GM12801 (cell line): Measurements from ENCODE around the gene TSTD2.

Source experiments
- TF ChIP-seq, protein P1 (sequence below): IDR thresholded peaks from one replicate; pipeline ENCODE4 v1.5.1; 2011; ENCODE audit warnings: control low read depth; ENCODE audit not compliant: insufficient read length; ENCODE audit errors: extremely low read depth

The TSTD2 gene

GRCh38 chr9:97562542-97562941 lies 70.6 kb downstream of the TSTD2 start:
- TF ChIP-seq, protein P1, sequence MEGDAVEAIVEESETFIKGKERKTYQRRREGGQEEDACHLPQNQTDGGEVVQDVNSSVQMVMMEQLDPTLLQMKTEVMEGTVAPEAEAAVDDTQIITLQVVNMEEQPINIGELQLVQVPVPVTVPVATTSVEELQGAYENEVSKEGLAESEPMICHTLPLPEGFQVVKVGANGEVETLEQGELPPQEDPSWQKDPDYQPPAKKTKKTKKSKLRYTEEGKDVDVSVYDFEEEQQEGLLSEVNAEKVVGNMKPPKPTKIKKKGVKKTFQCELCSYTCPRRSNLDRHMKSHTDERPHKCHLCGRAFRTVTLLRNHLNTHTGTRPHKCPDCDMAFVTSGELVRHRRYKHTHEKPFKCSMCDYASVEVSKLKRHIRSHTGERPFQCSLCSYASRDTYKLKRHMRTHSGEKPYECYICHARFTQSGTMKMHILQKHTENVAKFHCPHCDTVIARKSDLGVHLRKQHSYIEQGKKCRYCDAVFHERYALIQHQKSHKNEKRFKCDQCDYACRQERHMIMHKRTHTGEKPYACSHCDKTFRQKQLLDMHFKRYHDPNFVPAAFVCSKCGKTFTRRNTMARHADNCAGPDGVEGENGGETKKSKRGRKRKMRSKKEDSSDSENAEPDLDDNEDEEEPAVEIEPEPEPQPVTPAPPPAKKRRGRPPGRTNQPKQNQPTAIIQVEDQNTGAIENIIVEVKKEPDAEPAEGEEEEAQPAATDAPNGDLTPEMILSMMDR: no peak

- TF ChIP-seq, protein P1: no peak
Measured at GRCh38 chr9:97561501-97561900, 71.7 kb downstream of the TSTD2 start.

- TF ChIP-seq, protein P1: no peak
Measured at GRCh38 chr9:97560851-97561250, 72.3 kb downstream of the TSTD2 start.

DNA sequence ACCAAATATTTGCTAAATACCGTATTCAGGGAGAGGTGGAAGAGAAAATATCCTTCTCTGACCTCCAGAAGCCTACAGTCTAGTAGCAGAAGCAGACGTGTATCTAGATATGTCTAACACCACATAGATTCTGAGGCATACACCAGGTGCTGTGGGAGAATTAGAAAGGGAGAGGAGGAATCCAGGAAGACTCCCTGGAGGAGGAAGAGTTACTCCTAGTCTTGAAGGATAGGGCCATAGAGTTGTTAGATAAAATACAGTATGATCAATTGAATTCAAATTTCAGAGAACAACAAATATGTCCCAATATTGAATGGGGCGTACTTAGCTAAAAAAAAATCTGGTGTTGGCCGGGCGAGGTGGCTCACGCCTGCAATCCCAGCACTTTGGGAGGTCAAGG lies 73.0 kb downstream of the TSTD2 start:
- TF ChIP-seq, protein P1: no peak

- TF ChIP-seq, protein P1: no peak
Measured at GRCh38 chr9:97559111-97559514, 74.1 kb downstream of the TSTD2 start.

DNA sequence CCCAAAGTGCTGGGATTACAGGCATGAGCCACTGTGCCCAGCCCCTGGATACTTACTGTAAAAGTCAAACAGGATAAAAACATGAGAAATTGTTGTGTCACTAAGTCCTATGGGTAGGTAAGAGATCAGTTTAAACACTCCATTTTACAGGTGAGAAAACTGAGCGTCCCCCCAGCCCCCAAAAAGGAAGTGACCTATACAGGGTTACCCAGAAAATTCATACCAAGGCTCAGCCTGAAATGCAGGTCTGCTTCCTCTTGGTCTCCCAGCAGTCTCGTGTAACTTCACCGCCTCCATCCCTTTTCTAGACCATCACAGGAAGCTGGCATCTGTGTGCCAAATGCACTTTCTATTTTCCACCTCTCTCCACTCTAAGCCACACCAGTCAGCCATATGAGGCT lies 74.5 kb downstream of the TSTD2 start:
- TF ChIP-seq, protein P1: no peak

GRCh38 chr9:97557606-97558095 lies 75.5 kb downstream of the TSTD2 start:
- TF ChIP-seq, protein P1: no peak
